H7 (cell line): Measurements from ENCODE around the gene ALDH1L1. TPM values are rescaled to one million over a fixed set of nuclear protein-coding genes. Genes with fewer than 3 reads are reported as not detected.

Experiments used
- DNase-seq: peaks from one replicate; pipeline ENCODE4 v3.0.0; 2012
- H3K27me3 ChIP-seq: 2 replicates; pipeline ENCODE4 v1.6.0; 2011; ENCODE audit warnings: mild to moderate bottlenecking, low read length; ENCODE audit not compliant: control insufficient read depth, insufficient read depth
- H3K36me3 ChIP-seq: replicated peaks from 2 replicates; pipeline ENCODE4 v1.5.1; 2011; ENCODE audit warnings: low read length; ENCODE audit not compliant: control insufficient read depth, insufficient read depth
- H3K4me3 ChIP-seq: 2 replicates; pipeline ENCODE4 v1.5.1; 2011; ENCODE audit warnings: low read depth, mild to moderate bottlenecking, control low read depth, low read length, moderate library complexity; ENCODE audit not compliant: insufficient read depth
- total RNA-seq: library from RNA; depleted of rRNA; stranded (reverse); fragments of >200 nt; shearing (Covaris generic); gene quantifications from 2 replicates; pipeline ENCODE4 v1.2.3, GENCODE V29; 2014

The ALDH1L1 gene
- total RNA-seq, 1 experiment from 2014 or later = 0.28 TPM

DNA sequence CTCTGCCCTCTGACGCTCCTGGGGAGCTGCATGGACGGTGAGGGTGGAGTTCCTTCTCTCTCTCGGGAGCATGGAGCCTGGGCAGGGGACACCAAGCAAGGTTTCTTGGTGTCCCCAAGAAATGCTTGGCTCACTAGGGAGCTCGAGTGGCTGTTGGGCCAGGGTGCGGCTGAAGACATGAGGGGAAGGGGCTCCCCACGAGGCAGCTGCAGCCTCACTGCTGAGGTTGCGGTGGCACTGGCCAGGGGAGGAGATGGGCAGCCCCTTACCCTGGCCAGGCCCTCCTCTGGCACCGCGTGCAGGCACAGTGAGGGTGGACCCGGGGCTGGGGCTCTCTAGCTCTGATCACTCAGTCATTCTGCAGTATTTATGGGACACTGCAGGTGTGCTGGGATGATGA lies 52.9 kb downstream of the ALDH1L1 start:
- Histone ChIP-seq H3K36me3 (no peaks in the 10 kb centered on the region), H3K4me3 (no peak overlapping the region)
- DNase-seq = no peak

GRCh38 chr3:126126811-126127431 lies 53.5 kb downstream of the ALDH1L1 start:
- no peak for DNase-seq
- Histone ChIP-seq H3K4me3 (no peak overlapping the region), H3K36me3 (no peaks in the 10 kb centered on the region), H3K27me3 (no peaks in the 10 kb centered on the region)

More for the DNA sequence above, 52.9 kb downstream of the ALDH1L1 start:
- no peaks in the 10 kb centered on the region for H3K27me3 ChIP-seq

DNA sequence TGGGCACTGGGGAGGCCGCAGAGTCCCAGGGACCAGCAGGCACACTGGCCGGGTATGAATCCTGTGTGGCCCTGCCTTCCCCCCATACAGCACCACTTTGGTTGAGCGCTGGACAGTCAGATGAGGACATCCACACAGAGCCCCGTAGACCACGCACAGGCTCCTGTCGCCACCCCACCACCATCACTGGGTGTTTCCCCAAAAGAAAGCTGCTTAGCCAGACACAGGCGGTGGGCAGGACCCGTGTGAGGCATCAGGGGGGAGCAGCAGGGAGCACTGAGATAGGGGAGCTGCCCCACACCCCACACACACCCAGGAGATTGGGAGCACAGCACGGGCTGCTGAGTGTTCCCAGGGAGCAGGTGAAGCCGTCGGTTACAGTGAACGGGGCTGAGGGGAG lies 54.1 kb downstream of the ALDH1L1 start:
- DNase-seq = no peak
- H3K36me3 ChIP-seq = no peaks in the 10 kb centered on the region
- no peak overlapping the region for H3K4me3 ChIP-seq
- no peaks in the 10 kb centered on the region for H3K27me3 ChIP-seq

DNA sequence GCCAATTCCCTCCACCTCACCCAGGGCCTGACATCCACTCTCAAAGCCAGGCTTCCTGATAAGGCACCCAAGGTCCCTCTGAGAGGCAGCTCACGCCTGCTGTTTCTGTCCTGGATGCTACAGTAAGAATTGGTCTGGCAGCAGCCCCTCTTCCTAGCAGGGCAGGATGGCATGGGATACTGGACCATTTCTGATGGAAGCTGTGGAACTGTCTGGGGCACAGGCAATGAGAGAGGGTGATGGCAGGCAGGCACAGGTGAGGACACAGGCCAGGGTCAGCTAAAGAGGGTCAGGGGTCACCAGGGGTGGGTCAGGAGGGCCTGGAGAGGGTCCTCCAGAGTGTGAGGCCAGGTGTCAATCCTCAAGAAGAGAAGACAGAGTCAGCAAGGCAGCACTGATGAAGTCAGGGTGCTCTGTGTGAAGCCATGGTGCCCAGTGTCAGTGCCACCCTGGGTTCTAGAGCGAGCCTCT lies 54.6 kb downstream of the ALDH1L1 start:
- DNase-seq = no peak
- Histone ChIP-seq H3K36me3 (no peaks in the 10 kb centered on the region), H3K4me3 (no peak overlapping the region), H3K27me3 (no peaks in the 10 kb centered on the region)

GRCh38 chr3:126125341-126125740 lies 55.0 kb downstream of the ALDH1L1 start:
- H3K36me3 ChIP-seq = no peaks in the 10 kb centered on the region
- no peak overlapping the region for H3K4me3 ChIP-seq
- DNase-seq = no peak
- H3K27me3 ChIP-seq = no peaks in the 10 kb centered on the region

DNA sequence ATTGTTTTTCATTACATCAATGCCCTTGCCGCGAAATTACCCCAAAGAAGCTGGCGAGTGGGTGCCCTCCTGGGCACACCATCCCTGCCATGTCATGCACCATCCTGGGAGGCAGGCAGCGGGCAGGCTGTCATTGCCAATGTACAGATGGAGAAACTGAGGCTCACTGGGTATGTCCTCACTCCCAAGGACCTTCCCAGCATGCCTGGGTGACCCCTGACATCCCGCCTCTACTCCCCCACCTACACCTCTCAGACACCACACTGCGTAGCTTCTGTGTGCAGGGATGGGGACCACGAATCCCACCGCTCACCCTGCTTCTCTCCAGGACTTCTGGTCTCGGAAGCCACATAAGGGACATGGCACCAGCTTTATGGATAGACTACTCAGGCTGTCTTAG lies 55.5 kb downstream of the ALDH1L1 start:
- Histone ChIP-seq H3K36me3 (no peaks in the 10 kb centered on the region), H3K4me3 (no peak overlapping the region), H3K27me3 (no peaks in the 10 kb centered on the region)
- peak; percentile 33 for DNase-seq

GRCh38 chr3:126124148-126124868 lies 56.1 kb downstream of the ALDH1L1 start:
- Histone ChIP-seq H3K4me3 (no peak overlapping the region), H3K27me3 (no peaks in the 10 kb centered on the region), H3K36me3 (no peaks in the 10 kb centered on the region)
- DNase-seq = peak; percentile 85

- DNase-seq = peak; percentile 61
- Histone ChIP-seq H3K36me3 (no peaks in the 10 kb centered on the region), H3K4me3 (no peak overlapping the region), H3K27me3 (no peaks in the 10 kb centered on the region)
These were observed 58.8 kb downstream of the ALDH1L1 start for GRCh38 chr3:126121632-126122031.

- Histone ChIP-seq H3K36me3 (no peaks in the 10 kb centered on the region), H3K4me3 (no peak overlapping the region), H3K27me3 (no peaks in the 10 kb centered on the region)
- DNase-seq = no peak
These were observed 59.3 kb downstream of the ALDH1L1 start for GRCh38 chr3:126121074-126121473.

GRCh38 chr3:126119976-126120375 lies 60.4 kb downstream of the ALDH1L1 start:
- H3K36me3 ChIP-seq = no peaks in the 10 kb centered on the region
- no peaks in the 10 kb centered on the region for H3K27me3 ChIP-seq
- DNase-seq = no peak
- H3K4me3 ChIP-seq = no peak overlapping the region

DNA sequence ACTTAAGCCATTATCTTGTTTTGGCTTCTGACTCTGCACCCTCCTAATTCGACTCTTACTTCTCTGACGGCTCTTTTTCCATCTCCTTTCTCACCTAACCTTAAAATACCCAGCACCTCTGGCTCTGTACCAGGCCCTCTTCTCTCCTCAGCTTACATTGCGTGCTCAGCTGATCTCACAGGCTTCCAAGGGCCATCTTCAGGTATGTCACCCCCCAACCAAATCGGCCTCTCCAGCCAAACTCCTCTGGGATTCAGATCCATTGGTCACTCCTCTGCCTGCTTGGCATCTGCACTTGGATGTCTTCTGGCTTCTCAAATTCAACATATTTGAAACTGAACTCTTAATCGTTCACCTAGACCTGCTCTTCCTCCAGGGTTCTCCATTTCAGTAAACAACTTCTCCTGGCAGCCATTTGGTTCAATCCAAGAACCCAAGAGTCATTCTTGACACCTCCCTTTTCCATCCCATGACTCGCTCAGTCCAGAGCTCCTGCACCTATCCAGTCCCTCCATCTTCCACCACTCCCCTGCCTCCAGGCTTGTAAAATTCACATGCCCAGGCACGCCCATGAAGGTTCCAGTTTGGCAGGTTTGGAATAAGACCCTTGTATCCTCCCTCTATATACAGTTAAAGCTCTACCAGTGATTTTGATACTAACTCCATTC lies 61.2 kb downstream of the ALDH1L1 start:
- Histone ChIP-seq H3K4me3 (no peak overlapping the region), H3K27me3 (no peaks in the 10 kb centered on the region), H3K36me3 (no peaks in the 10 kb centered on the region)
- DNase-seq = no peak

DNA sequence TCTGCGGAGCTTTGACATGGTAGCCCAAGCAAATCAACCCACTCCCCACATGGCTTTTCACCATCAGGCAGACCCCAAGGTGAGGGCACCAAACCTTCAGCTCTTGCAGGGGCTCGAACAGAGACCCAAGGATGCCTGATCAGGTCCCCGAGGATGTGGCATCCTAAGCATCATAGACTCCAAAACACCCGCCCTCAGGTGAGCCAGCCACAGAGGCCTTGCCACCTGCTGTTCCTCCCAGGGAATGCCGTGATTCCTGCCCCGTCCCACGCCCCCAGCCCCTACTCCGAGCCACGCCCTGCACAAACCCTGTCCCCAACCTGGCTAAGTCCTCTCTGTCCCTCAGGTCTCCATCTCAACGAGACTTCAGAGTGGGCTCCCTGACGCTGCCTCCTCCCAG lies 61.8 kb downstream of the ALDH1L1 start:
- Histone ChIP-seq H3K27me3 (no peaks in the 10 kb centered on the region), H3K36me3 (no peaks in the 10 kb centered on the region), H3K4me3 (no peak overlapping the region)
- DNase-seq = peak; percentile 14

DNA sequence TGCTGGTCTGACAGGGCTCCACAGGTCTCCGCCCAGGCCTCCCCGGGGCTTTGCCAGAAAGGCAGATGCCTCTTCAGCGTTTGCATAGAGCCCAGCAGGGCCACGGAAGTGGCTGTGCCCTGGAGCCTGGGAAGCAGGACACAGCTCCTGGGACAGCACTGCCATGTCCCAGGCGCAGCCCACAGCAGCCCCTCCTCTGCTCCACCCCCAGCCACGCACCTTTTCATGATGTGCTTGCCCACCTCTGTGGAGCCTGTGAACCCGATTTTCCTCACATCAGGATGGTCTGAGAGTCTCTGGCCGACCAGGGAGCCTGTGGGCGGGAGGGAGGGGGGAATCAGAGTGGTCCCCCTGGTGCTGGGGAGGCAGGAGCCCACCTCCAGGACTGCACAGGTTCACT lies 62.6 kb downstream of the ALDH1L1 start:
- H3K36me3 ChIP-seq = no peaks in the 10 kb centered on the region
- peak; percentile 48 for DNase-seq
- H3K27me3 ChIP-seq = no peaks in the 10 kb centered on the region
- no peak overlapping the region for H3K4me3 ChIP-seq

DNA sequence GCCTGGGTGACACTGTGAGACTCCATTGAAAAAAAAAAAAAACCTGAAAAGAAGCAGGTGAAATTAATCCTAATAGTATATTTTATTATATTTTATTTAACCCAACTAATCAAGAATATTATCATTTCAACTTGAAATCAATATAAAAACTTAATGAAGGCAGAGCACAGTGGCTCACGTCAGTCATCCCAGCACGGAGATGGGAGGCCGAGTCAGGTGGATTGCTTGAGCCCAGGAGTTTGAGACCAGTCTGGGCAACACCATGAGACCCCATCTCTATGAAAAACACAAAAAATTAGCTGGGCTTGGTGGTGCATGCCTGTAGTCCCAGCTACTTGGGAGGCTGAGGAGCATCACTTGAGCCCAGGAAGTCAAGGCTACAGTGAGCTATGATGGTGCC lies 63.2 kb downstream of the ALDH1L1 start:
- H3K4me3 ChIP-seq = no peak overlapping the region
- DNase-seq = no peak
- no peaks in the 10 kb centered on the region for H3K36me3 ChIP-seq
- no peaks in the 10 kb centered on the region for H3K27me3 ChIP-seq

- Histone ChIP-seq H3K36me3 (no peaks in the 10 kb centered on the region), H3K4me3 (no peak overlapping the region), H3K27me3 (no peaks in the 10 kb centered on the region)
- DNase-seq = no peak
These were observed 63.9 kb downstream of the ALDH1L1 start for GRCh38 chr3:126116526-126116925.
